SIG-M5 treated with dmso at 0.1 percent for 504 hours (cell line): Measurements from ENCODE around the gene IER2.
A peak's percentile ranks its signal among the peaks of the same experiment; 100 is the strongest.
"Not testable (repeated sequence)": the region's sequence is repeated elsewhere in the genome, so short reads cannot be mapped to it uniquely, and the experiment has no call there.

Source experiments
- DNase-seq: peaks from one replicate; lab custom pipeline; 2025; ENCODE audit not compliant: unreplicated experiment; lab: John Stamatoyannopoulos, UW

The IER2 gene

DNA sequence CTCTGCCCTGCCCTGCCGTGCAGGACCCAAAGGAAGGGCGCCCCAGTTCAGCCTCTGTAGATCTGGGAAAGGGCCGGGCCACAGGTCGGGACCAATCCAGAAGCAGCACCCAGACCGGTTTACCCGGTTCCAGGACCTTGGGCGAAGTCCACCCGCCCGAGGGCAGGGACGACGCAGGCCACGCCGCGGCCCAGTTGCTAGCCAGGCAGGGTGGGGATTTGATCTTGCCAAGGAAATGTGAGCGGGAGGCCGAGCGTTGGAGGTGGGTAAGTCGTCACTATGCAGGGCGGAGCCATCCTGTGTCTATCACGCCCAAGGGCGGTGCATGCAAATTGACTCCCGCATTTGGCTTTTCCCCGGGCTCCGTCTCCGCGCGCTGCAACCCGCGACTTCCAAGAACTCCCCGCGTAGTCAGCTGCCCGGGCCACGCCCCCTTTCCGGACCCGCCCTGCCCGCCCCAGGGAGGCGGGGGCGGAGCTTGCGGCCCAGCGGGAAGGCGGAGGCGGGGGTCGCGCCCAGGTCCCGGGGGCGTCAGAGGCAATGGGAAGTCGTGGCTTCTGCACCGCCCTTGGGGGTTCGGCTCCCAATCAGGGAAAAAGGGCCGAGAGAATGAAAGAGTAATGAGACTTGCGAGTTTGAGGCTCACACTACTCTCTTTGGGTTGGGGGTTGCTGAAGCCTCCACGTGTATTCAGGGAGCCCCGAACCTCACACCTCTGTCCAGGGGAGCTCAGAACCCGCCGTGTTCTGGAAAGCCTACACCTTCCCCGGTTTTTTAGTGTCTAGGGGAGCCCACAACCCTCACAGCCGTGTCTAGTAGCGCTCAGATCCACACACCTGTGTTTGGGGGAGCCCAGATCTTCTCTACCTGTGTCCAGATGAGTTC, 12.8 kb downstream of the IER2 start:
- DNase-seq = peak; percentile 96

DNA sequence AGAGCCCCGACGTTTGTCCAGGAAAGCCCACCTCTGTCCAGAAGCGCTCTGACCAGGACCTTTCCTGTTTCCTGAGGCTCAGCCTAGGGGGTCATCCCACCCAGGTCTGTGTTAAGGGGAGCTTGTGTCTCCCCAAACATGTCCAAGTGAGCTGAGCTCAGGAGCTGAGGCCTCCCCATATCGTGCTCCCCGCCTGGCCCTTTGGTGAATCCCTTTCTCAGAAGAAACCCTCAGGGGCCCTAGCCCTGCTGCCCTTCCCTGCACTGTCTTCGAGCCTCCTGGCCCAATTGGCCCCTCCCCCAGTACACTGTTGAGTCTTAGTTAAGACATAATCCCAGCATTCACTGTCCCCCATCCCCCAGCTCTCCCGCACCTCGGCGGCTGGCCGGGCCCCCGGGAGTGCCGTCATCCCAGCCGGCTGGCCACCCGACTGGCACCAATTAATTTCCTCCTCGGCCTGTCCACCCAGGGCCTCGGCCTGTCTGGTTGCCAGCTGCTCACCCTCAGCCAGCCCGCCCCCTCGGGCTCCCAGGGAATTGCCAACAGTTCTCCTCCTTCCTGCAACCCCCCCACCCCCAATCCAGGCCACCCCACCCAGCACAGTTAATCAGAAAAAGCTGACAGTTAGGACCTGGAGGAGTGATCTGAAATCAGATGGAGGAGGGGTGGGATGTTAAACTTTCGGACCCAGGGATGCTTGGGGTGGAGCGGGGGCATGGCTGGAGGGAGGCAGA, 13.6 kb downstream of the IER2 start:
- no peak for DNase-seq

DNA sequence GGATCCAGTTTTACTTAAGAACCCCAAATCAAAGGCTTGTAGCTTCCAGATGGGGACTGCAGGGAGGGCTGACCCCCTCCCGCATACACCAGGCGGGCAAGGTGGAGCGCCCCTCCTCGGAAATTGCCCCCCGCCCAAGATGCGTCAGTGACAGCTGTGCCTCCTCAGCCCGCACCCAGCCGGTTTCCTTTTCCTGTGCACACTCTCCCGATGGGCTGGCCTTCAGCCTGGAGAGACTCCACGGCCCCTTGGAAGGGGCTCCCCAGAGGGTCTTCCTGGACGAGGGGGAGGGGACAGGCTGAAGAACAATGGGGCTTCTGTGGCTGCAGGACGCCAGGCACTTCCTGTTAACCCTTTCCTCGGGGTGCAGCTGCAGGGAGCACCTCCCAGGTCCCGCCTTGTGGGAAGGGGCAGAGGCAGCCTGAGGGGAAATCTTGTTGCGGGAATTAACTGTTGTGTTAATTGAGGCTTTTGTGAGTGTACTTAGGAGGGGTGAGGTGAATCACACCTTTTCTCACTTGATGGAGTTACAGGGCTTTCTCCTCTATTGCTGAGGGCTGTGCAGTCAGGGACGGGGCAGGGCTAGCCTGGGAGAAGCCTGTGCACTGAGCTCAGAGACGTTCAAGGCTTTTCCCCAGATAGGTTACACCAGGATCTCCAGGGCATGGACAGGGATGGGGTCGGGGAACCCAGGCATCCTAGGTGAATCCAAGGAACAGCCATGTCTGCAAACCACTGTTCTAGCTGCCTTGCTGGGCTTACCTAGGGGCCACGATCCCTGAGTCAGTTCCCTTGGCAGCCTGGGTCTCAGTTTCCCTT, 14.3 kb downstream of the IER2 start:
- DNase-seq = no peak

DNA sequence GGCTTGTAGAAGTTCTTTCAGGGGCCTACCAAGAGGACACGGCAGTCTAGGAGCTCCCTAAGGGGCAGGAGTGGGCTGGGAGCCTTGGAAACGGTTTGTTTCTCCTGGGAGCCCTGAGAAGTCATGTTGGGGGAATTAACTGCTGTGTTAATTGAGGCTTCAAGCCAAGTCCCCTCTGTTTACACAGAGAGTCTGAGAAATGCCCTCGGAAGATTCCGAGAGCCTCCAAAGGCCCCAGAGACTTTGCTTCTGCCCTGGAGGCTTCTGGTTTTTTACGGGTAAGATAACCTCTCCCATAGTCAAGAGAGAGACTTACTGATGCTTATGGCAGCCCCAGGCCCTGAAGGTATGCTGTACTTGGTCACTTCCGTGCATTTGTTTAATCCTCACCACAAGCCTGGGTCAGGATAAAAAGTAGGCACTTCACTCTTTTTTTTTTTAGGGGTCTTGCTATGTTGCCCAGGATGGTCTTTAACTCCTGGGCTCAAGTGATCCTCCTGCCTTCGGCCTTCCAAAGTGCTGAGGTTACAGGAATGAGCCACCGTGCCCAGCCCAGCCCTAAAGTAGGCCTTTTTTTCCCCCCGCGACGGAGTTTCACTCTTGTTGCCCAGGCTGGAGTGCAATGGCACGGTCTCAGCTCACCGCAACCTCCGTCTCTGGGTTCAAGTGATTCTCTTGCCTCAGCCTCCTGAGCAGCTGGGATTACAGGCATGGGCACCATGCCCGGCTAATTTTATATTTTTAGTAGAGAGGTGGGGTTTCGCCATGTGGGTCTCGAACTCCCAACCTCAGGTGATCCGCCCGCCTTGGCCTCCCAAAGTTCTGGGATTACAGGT, 15.2 kb downstream of the IER2 start:
- no peak for DNase-seq

DNA sequence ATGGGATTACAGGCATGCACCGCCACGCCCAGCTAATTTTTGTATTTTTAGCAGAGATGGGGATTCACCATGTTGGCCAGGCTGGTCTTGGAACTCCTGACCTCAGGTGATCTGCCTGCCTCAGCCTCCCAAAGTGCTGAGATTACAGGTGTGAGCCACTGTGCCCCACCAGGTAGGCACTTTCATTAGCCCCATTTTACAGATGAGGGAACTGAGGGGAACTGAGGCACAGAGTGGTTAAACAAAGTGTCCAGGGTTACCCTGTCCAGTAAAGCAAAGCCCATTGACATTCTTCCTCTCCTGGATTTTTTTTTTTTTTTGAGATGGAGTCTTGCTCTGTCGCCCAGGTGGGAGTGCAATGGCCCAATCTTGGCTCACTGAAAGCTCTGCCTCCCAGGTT, 15.9 kb downstream of the IER2 start:
- not testable (repeated sequence) for DNase-seq

DNA sequence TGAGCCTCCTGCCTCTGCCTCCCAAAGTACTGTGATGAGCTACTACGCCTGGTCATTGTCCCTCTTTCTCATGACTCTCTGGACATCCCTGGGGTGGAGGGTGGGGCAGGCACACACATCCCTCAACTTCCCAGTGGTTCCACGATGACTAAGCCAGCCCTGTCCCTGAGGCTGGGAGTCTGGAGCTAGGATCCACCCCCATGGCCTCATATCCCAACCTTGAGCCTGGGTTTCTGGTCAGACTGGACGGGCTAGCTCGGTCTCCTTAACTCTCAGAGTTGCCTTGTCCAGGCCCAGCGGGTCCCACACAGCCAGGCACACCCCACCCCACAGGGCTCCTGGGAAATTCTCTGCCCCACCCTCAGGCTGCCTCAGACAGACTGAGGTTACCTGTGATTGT, 19.6 kb downstream of the IER2 start:
- peak; percentile 51 for DNase-seq

DNA sequence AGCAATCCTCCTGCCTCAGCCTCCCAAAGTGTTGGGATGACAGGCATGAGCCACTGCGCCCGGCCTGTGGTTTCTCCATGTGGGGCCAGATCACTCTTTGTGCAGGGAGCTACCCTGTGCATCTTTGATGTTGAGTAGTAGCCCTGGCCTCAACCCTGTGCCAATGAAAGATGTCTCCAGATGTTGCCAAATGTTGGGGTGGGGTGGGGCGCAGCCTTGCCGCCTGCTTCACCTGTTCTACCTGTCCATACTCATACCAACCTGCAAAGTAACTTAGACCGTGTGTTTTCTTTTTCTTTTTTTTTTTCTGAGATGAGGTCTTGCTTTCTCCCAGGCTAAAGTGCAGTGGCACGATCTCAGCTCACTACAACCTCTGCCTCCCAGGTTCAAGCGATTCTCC, 20.9 kb downstream of the IER2 start:
- DNase-seq = no peak

DNA sequence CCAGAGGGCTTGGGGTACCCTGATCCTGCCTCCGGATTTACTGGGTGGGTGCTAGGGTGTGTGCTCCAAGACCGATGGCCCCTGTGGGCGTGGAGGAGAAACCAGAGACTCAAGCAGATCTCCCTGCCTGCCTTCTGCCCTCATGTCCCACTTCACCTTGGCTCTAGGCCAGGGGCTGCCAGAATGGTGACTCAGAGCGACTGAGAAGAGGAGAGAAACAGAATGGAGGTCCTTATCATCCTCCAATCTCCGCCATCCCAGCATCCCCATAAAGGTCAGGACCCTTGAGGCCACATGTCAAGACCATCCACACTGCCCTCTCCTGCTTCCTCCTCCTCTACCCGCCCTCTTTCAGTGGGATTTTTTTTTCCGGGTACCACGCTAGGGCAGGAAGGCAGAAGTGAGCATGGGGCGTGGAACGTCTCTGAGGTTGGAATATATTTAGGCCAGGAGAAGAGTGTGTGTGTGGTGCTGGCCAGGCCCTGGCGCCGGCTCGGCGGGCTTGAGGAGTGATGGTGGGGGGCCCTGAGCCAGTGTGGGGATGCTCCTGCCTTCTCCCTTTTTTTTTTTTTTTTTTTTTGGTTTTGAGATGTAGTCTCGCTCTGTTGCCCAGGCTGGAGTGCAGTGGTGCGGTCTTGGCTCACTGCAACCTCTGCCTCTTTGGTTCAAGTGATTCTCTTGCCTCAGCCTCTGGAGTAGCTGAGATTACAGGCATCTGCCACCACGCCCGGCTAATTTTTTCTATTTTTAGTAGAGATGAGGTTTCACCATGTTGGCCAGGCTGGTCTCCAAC, 22.3 kb downstream of the IER2 start:
- peak; percentile 32 for DNase-seq

DNA sequence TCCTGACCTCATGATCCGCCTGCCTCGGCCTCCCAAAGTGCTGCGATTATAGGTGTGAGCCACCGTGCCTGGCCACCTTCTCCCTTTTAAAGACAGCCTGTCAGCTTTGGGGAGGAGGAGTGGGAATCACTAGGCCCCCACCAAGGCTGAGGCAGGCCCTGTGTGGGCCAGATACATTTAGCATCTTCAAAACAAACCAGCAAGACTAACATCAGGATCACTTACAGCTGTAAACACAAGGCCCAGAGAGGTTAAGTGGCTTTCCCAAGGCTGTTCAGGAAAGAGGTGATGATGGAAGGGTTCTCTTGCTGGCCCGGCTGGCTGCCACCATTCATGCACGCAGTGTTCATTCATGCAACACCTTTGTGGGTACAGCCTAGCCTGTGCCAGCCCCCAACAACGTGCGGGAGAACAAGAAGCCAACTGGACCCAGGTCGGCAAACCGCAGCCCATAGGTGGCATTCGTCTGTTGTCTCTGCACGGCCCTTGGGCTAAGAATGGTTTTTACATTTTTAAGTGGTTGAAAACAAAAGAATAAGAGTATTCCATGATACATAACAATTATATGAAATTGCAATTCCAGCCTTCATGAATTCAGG, 23.0 kb downstream of the IER2 start:
- DNase-seq = no peak

DNA sequence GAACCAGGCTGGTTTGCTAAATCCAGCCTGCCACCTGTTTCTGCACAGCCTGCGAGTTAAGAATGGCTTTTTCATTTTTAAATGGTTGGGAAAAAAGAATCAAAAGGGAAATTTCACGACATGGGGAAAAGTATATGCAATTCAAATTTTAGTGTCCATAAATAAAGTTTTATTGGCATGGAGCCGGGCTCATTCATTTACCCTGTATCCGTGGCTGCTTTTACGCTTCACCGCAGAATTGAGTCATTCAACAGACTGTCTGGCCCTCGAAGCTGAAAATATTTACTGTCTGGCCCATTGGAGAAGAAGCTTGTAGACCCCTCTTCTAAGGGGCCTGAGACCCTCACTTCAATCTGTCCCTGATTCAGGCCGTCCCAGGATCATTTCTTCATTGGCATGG, 26.1 kb downstream of the IER2 start:
- no peak for DNase-seq

DNA sequence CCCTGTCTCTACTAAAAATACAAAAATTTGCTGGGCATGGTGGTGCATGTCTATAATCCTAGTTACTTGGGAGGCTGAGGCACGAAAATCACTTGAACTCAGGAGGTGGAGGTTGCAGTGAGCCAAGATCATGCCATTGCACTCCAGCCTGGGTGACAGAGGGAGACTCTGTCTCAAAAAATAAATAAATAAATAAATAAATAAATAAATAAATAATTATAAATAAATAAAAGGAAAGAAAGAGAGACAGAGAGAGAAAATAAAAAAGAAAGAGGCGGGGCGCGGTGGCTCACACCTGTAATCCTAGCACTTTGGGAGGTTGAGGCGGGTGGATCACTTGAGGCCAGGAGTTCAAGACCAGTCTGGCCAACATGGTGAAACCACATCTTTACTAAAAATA, 27.4 kb downstream of the IER2 start:
- DNase-seq = not testable (repeated sequence)

DNA sequence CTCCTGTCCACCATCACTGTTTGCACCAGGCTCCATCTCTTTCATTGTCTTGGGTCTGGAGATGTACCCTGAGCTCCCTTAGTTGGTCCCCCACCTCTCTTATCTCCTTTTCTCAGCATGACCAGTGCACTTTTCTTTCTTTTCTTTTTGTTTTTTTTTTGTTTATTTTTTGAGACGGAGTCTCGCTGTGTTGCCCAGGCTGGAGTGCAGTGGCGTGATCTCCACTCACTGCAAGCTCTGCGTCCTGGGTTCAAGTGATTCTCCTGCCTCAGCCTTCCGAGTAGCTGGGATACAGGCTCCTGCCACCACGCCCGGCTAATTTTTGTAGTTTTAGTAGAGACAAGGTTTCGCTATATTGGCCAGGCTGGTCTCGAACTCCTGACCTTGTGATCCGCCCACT, 28.1 kb downstream of the IER2 start:
- not testable (repeated sequence) for DNase-seq

DNA sequence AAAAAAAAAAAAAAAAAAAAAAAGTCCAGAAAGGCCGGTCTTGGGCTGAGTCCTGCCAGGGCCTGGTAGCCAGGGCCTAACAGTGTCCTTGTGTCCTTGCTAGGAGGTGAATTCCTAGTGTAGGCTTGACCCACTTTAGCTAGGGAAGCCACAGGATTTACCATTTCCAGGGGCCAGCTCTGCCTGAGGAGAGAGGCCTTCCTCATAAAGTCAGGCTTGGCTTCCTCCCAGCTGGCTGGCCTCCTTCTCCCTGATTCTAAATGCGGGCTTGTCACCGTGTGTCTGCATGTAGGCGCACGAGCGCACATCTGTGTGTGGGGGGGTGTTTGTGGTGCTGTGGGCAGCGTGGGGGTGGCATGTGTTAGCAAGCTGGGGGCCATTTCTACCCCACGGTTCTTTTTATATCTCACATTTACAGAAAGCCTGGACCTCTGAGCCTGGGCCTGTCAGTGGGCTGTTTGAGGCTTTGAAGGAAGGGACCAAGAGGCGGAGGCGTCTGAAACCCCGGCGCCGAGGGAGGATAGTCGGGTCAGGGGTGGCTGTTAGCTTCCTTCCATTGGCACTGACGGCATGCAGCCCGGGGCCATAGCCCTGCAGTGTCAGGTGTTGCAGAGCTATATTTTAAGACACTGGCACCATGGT, 31.7 kb downstream of the IER2 start:
- DNase-seq = no peak

DNA sequence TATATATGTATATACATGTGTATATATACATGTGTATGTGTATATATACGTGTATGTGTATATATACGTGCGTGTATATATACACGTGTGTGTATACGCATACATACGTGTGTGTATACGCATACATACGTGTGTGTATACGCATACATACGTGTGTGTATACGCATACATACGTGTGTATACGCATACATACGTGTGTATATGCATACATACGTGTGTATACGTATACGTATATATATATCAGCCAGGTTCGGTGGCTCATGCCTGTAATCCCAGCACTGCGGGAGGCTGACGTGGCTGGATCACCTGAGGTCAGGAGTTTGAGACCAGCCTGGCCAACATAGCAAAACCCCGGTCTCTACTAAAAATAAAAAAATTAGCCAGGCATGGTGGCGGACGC, 34.7 kb downstream of the IER2 start:
- not testable (repeated sequence) for DNase-seq

DNA sequence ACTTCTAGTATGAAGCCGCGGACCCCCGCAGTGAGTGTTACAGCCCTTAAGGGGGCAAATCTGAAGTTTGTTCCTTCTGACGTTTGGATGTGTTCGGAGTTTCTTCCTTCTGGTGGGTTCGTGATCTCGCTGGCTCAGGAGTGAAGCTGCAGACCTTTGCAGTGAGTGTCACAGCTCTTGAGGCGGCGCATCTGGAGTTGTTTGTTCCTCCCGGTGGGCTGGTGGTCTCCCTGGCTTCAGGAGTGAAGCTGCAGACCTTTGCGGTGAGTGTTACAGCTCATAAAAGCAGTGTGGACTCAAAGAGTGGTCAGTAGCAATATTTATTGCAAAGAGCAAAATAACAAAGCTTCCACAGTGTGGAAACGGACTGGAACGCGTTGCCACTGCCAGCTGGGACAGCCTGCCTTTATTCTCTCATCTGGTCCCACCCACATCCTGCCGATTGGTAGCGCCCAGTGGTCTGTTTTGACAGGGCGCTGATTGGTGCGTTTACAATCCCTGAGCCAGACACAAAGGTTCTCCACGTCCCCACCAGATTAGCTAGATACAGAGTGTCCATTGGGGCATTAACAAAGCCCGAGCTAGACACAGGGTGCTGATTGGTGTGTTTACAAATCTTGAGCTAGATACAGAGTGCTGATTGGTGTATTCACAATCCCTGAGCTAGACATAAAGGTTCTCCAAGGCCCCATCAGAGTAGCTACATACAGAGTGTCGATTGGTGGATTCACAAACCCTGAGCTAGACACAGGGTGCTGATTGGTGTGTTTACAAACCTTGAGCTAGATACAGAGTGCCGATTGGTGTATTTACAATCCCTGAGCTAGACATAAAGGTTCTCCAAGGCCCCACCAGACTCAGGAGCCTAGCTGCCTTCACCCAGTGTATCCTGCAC, 35.8 kb downstream of the IER2 start:
- DNase-seq = not testable (repeated sequence)

DNA sequence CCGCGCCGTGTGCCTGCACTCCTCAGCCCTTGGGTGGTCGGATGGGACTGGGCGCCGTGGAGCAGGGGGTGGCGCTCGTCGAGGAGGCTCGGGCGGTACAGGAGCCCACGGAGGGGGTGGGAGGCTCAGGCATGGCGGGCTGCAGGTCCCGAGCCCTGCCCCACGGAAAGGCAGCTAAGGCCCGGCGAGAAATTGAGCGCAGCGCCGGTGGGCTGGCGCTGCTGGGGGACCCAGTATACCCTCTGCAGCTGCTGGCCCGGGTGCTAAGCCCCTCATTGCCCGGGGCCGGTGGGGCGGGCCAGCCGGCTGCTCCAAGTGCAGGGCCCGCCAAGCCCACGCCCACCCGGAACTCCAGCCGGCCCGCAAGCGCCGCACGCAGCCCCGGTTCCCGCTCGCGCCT, 36.5 kb downstream of the IER2 start:
- not testable (repeated sequence) for DNase-seq

DNA sequence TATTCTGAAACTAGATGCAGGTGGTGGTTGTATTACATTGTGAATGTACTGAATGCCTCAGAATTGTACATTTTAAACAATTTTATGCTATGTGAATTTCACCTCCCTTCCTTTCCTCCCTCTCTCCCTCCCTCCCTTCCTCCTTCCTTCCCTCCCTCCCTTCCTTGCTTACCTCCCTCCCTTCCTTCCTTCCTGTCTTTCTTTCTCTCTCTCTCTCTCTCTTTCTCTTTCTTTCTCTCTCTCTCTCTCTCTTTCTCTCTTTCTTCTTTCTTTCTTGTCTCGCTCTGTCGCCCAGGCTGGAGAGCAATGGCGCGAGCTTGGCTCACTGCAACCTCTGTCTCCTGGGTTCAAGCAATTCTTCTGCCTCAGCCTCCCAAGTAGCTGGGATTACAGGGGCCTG, 37.2 kb downstream of the IER2 start:
- no peak for DNase-seq

DNA sequence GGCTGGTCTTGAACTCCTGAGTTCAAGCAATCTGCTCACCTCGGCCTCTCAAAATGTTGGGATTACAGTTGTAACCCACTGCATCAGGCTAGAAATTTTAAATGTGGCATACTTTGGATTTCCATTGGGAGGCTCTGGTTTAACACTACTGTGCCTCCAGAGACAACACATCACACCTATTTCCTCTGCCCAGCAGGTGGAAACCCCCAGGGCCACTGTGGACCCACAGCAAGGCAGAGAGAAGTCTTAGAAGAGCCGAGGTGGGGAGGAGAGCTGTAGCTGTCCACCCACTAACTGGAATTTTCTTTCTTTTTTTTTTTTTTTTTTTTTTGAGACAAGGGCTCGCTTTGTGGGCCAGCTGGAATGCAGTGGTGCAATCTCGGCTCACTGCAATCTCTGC, 39.4 kb downstream of the IER2 start:
- no peak for DNase-seq
